ENCODE results near the gene B3GLCT.

B3GLCT gene

GRCh38 chr13:31346891-31347290 is 147.1 kb downstream of the B3GLCT start:
- no peak overlapping the region for H3K4me3 ChIP-seq (ENCODE audit: low read length in 2 of 2)
- no peak overlapping the region for H2BK12ac ChIP-seq (ENCODE audit: low read length)
- WGBS, 2 donors (ENCODE audit: extremely low coverage in 2 of 2, insufficient read length in 2 of 2, insufficient replicate concordance in 1 of 2) = no CpG with 5 or more reads among the region's 2 CpGs
- no peaks in the 10 kb centered on the region for H3K36me3 ChIP-seq (replicated peaks in 1 of 2; ENCODE audit: control insufficient read depth in 2 of 2, insufficient read depth in 2 of 2, low read length in 2 of 2)
- no peak overlapping the region for H4K91ac ChIP-seq (ENCODE audit: low read depth, low read length, poor library complexity)
- H3K4me1 ChIP-seq (ENCODE audit: control insufficient read depth in 2 of 2, insufficient read depth in 1 of 2, low read depth in 1 of 2, low read length in 2 of 2) = peaks cover 1 to 3% of the 10 kb centered on the region in 2 donors
- no peak overlapping the region for H3K4ac ChIP-seq (ENCODE audit: low read length)
- H3K23ac ChIP-seq (ENCODE audit: low read depth, low read length, poor library complexity) = no peak overlapping the region
- H3K9ac ChIP-seq (ENCODE audit: low read depth, low read length, poor library complexity) = no peak overlapping the region
- no peaks in the 10 kb centered on the region for H3K9me3 ChIP-seq (replicated peaks in 1 of 2; ENCODE audit: control insufficient read depth in 2 of 2, insufficient read depth in 1 of 2, low read depth in 1 of 2, low read length in 2 of 2)
- H3K79me1 ChIP-seq (ENCODE audit: low read depth, low read length) = no peaks in the 10 kb centered on the region
- no peak overlapping the region for H3K18ac ChIP-seq (ENCODE audit: low read length)
- no peak overlapping the region for H2BK5ac ChIP-seq (ENCODE audit: low read length)
- H2BK15ac ChIP-seq (ENCODE audit: low read length) = no peak overlapping the region
- H2AFZ ChIP-seq (ENCODE audit: low read length) = no peak overlapping the region
- no peak overlapping the region for H3K4me2 ChIP-seq (ENCODE audit: insufficient read depth, low read length, poor library complexity, severe bottlenecking)
- H3K27ac ChIP-seq (replicated peaks; ENCODE audit: low read length) = no peak overlapping the region
- H3K27me3 ChIP-seq (ENCODE audit: control insufficient read depth in 3 of 3, insufficient read depth in 3 of 3, low read depth in 1 of 3, low read length in 3 of 3) = no peaks in the 10 kb centered on the region
- H2AK5ac ChIP-seq (ENCODE audit: low read depth, low read length) = no peak overlapping the region
- DNase-seq (ENCODE audit: low spot score) = no peak
- H4K8ac ChIP-seq (ENCODE audit: low read depth, low read length) = no peak overlapping the region
- H3K14ac ChIP-seq (ENCODE audit: low read length) = no peak overlapping the region
- H2BK120ac ChIP-seq (ENCODE audit: low read depth, low read length) = no peak overlapping the region

GRCh38 chr13:31349156-31349555 is 149.4 kb downstream of the B3GLCT start:
- H4K91ac ChIP-seq (ENCODE audit: low read depth, low read length, poor library complexity) = no peak overlapping the region
- H3K27me3 ChIP-seq (ENCODE audit: control insufficient read depth in 3 of 3, insufficient read depth in 3 of 3, low read depth in 1 of 3, low read length in 3 of 3) = no peaks in the 10 kb centered on the region
- H3K14ac ChIP-seq (ENCODE audit: low read length) = no peak overlapping the region
- no peak overlapping the region for H3K4ac ChIP-seq (ENCODE audit: low read length)
- H3K23ac ChIP-seq (ENCODE audit: low read depth, low read length, poor library complexity) = no peak overlapping the region
- no peak overlapping the region for H3K18ac ChIP-seq (ENCODE audit: low read length)
- no peak overlapping the region for H2BK120ac ChIP-seq (ENCODE audit: low read depth, low read length)
- peaks cover 4 to 6% of the 10 kb centered on the region in 2 donors for H3K4me1 ChIP-seq (ENCODE audit: control insufficient read depth in 2 of 2, insufficient read depth in 1 of 2, low read depth in 1 of 2, low read length in 2 of 2)
- WGBS, 2 donors (ENCODE audit: extremely low coverage in 2 of 2, insufficient read length in 2 of 2, insufficient replicate concordance in 1 of 2) = no CpG with 5 or more reads among the region's 4 CpGs
- no peak overlapping the region for H2AK5ac ChIP-seq (ENCODE audit: low read depth, low read length)
- no peak overlapping the region for H2AFZ ChIP-seq (ENCODE audit: low read length)
- no peak overlapping the region for H3K4me3 ChIP-seq (ENCODE audit: low read length in 2 of 2)
- no peak overlapping the region for H2BK5ac ChIP-seq (ENCODE audit: low read length)
- H3K4me2 ChIP-seq (ENCODE audit: insufficient read depth, low read length, poor library complexity, severe bottlenecking) = no peak overlapping the region
- no peaks in the 10 kb centered on the region for H3K36me3 ChIP-seq (replicated peaks in 1 of 2; ENCODE audit: control insufficient read depth in 2 of 2, insufficient read depth in 2 of 2, low read length in 2 of 2)
- no peak overlapping the region for H3K27ac ChIP-seq (replicated peaks; ENCODE audit: low read length)
- H2BK15ac ChIP-seq (ENCODE audit: low read length) = no peak overlapping the region
- DNase-seq (ENCODE audit: low spot score) = no peak
- no peaks in the 10 kb centered on the region for H3K79me1 ChIP-seq (ENCODE audit: low read depth, low read length)
- H3K9me3 ChIP-seq (replicated peaks in 1 of 2; ENCODE audit: control insufficient read depth in 2 of 2, insufficient read depth in 1 of 2, low read depth in 1 of 2, low read length in 2 of 2) = peaks cover 1 to 9% of the 10 kb centered on the region in 2 donors
- no peak overlapping the region for H3K9ac ChIP-seq (ENCODE audit: low read depth, low read length, poor library complexity)
- no peak overlapping the region for H2BK12ac ChIP-seq (ENCODE audit: low read length)
- no peak overlapping the region for H4K8ac ChIP-seq (ENCODE audit: low read depth, low read length)

- DNase-seq (ENCODE audit: low spot score) = no peak
- Histone ChIP-seq H3K4me3 (ENCODE audit: low read length in 2 of 2) (no peak overlapping the region), H2AFZ (ENCODE audit: low read length) (no peak overlapping the region), H3K4me2 (ENCODE audit: insufficient read depth, low read length, poor library complexity, severe bottlenecking) (no peak overlapping the region), H3K4me1 (ENCODE audit: control insufficient read depth in 2 of 2, insufficient read depth in 1 of 2, low read depth in 1 of 2, low read length in 2 of 2) (peaks cover 4 to 6% of the 10 kb centered on the region in 2 donors), H3K27ac (replicated peaks; ENCODE audit: low read length) (no peak overlapping the region), H2BK15ac (ENCODE audit: low read length) (no peak overlapping the region), H4K91ac (ENCODE audit: low read depth, low read length, poor library complexity) (no peak overlapping the region), H3K14ac (ENCODE audit: low read length) (no peak overlapping the region), H3K79me1 (ENCODE audit: low read depth, low read length) (no peaks in the 10 kb centered on the region), H2BK5ac (ENCODE audit: low read length) (no peak overlapping the region), H3K23ac (ENCODE audit: low read depth, low read length, poor library complexity) (no peak overlapping the region), H2AK5ac (ENCODE audit: low read depth, low read length) (no peak overlapping the region), H3K18ac (ENCODE audit: low read length) (no peak overlapping the region), H3K27me3 (ENCODE audit: control insufficient read depth in 3 of 3, insufficient read depth in 3 of 3, low read depth in 1 of 3, low read length in 3 of 3) (peaks cover 0 to 2% (median 0%) of the 10 kb centered on the region in 3 experiments), H2BK12ac (ENCODE audit: low read length) (no peak overlapping the region), H4K8ac (ENCODE audit: low read depth, low read length) (no peak overlapping the region), H3K9ac (ENCODE audit: low read depth, low read length, poor library complexity) (no peak overlapping the region), H3K36me3 (replicated peaks in 1 of 2; ENCODE audit: control insufficient read depth in 2 of 2, insufficient read depth in 2 of 2, low read length in 2 of 2) (no peaks in the 10 kb centered on the region), H3K9me3 (replicated peaks in 1 of 2; ENCODE audit: control insufficient read depth in 2 of 2, insufficient read depth in 1 of 2, low read depth in 1 of 2, low read length in 2 of 2) (peaks cover 4 to 18% of the 10 kb centered on the region in 2 donors), H2BK120ac (ENCODE audit: low read depth, low read length) (no peak overlapping the region), H3K4ac (ENCODE audit: low read length) (no peak overlapping the region)
- WGBS, 2 donors (ENCODE audit: extremely low coverage in 2 of 2, insufficient read length in 2 of 2, insufficient replicate concordance in 1 of 2) = no CpG with 5 or more reads among the region's 5 CpGs
Measured at GRCh38 chr13:31350560-31350959, 150.8 kb downstream of the B3GLCT start.

GRCh38 chr13:31351376-31351775 is 151.6 kb downstream of the B3GLCT start:
- H3K36me3 ChIP-seq (replicated peaks in 1 of 2; ENCODE audit: control insufficient read depth in 2 of 2, insufficient read depth in 2 of 2, low read length in 2 of 2) = no peaks in the 10 kb centered on the region
- WGBS, 2 donors (ENCODE audit: extremely low coverage in 2 of 2, insufficient read length in 2 of 2, insufficient replicate concordance in 1 of 2) = no CpG with 5 or more reads among the region's 2 CpGs
- no peak overlapping the region for H3K18ac ChIP-seq (ENCODE audit: low read length)
- H4K8ac ChIP-seq (ENCODE audit: low read depth, low read length) = no peak overlapping the region
- H3K27me3 ChIP-seq (ENCODE audit: control insufficient read depth in 3 of 3, insufficient read depth in 3 of 3, low read depth in 1 of 3, low read length in 3 of 3) = peaks cover 0 to 2% (median 0%) of the 10 kb centered on the region in 3 experiments
- no peak overlapping the region for H4K91ac ChIP-seq (ENCODE audit: low read depth, low read length, poor library complexity)
- no peak overlapping the region for H2BK12ac ChIP-seq (ENCODE audit: low read length)
- H3K14ac ChIP-seq (ENCODE audit: low read length) = no peak overlapping the region
- peaks cover 4 to 6% of the 10 kb centered on the region in 2 donors for H3K4me1 ChIP-seq (ENCODE audit: control insufficient read depth in 2 of 2, insufficient read depth in 1 of 2, low read depth in 1 of 2, low read length in 2 of 2)
- no peak overlapping the region for H3K9ac ChIP-seq (ENCODE audit: low read depth, low read length, poor library complexity)
- no peak overlapping the region for H3K23ac ChIP-seq (ENCODE audit: low read depth, low read length, poor library complexity)
- H3K4me3 ChIP-seq (ENCODE audit: low read length in 2 of 2) = no peak overlapping the region
- H2AFZ ChIP-seq (ENCODE audit: low read length) = peak overlapping the region; percentile 60
- no peak for DNase-seq (ENCODE audit: low spot score)
- H2BK5ac ChIP-seq (ENCODE audit: low read length) = no peak overlapping the region
- peaks cover 5 to 18% of the 10 kb centered on the region in 2 donors for H3K9me3 ChIP-seq (replicated peaks in 1 of 2; ENCODE audit: control insufficient read depth in 2 of 2, insufficient read depth in 1 of 2, low read depth in 1 of 2, low read length in 2 of 2)
- no peak overlapping the region for H2BK15ac ChIP-seq (ENCODE audit: low read length)
- H3K79me1 ChIP-seq (ENCODE audit: low read depth, low read length) = no peaks in the 10 kb centered on the region
- no peak overlapping the region for H2AK5ac ChIP-seq (ENCODE audit: low read depth, low read length)
- no peak overlapping the region for H2BK120ac ChIP-seq (ENCODE audit: low read depth, low read length)
- H3K4me2 ChIP-seq (ENCODE audit: insufficient read depth, low read length, poor library complexity, severe bottlenecking) = no peak overlapping the region
- no peak overlapping the region for H3K27ac ChIP-seq (replicated peaks; ENCODE audit: low read length)
- H3K4ac ChIP-seq (ENCODE audit: low read length) = no peak overlapping the region

Data from neuronal stem cell (in vitro differentiated cells).